ENCODE data around the gene OAS2. TPM values are rescaled to one million over a fixed set of nuclear protein-coding genes. Genes with fewer than 3 reads are reported as not detected.

The OAS2 gene
- total and polyA plus RNA-seq, 9 of the 15 experiments (the other 6 are each of a cell fraction or from before 2014, with no cell fraction given): 0.13 to 0.85 TPM; not detected in 7

GRCh38 chr12:113043240-113043639 is 64.9 kb downstream of the OAS2 start:
- ATAC-seq (no peak; the same call in 2 of the 3 replicates), FAIRE-seq (no peak), DNase-seq (ENCODE audit: extremely low read depth in 1 of 4, low spot score in 3 of 4) (no peak)
- Histone ChIP-seq H3K9me3 (replicated peaks; ENCODE audit: control insufficient read depth, insufficient read depth, low read depth, low read length) (no peaks in the 10 kb centered on the region), H4K20me1 (replicated peaks; ENCODE audit: control insufficient read depth, insufficient read depth, low read length) (0 out of 2 replicates have a peak, but pooled peaks cover 2% of the 10 kb centered on the region), H2AFZ (ENCODE audit: low read depth, low read length) (no peak overlapping the region), H3K27me3 (ENCODE audit: control insufficient read depth in 2 of 2, insufficient read depth in 2 of 2, low read length in 2 of 2) (peaks cover 6 to 23% of the 10 kb centered on the region in 2 experiments; a peak in 3 of 5 replicates), H3K36me3 (ENCODE audit: control insufficient read depth, insufficient read depth, low read length) (no peaks in the 10 kb centered on the region), H3K79me2 (ENCODE audit: control insufficient read depth, insufficient read depth, low read length) (no peaks in the 10 kb centered on the region), H3K27ac (ENCODE audit: extremely low read depth, low read depth, low read length) (no peak overlapping the region), H3K9ac (ENCODE audit: insufficient read depth in 1 of 2, low read depth in 2 of 2, low read length in 2 of 2) (no peak overlapping the region), H3K4me2 (ENCODE audit: insufficient read depth, low read length) (no peak overlapping the region), H3K4me3 (no peak overlapping the region), H3K9me1 (ENCODE audit: control insufficient read depth, insufficient read depth, low read length) (no peaks in the 10 kb centered on the region), H3K4me1 (replicated peaks in 1 of 2; ENCODE audit: control insufficient read depth in 2 of 2, insufficient read depth in 2 of 2, low read length in 2 of 2) (no peaks in the 10 kb centered on the region; a peak in 2 of 5 replicates)
- intact Hi-C loops (cut with micrococcal nuclease) (no loop called here), in situ Hi-C loops (cut with MboI) (no loop called here)
- TF ChIP-seq NFIC (IDR thresholded peaks at IDR 0.05) (peak; percentile 33; the same call in 1 of the 2 replicates), MTA3 (IDR thresholded peaks at IDR 0.05; ENCODE audit: borderline replicate concordance) (no peak)
- BruUV-seq (replicated peaks): no TSS peak
- ChIA-PET POLR2A (no interaction called here), CTCF (ENCODE audit: low intra/inter-chr PET ratio) (no interaction called here)
- 3% methylated on average over 8 of the region's 8 CpGs for WGBS (ENCODE audit: insufficient coverage, low coverage, missing lambda C conversion rate)

- POLR2A ChIA-PET: interaction anchor here (0.6 kb wide), 2 partner anchors 54 to 1015 kb away, joined by 3 read pairs; no protein-coding TSS in a partner anchor
- Histone ChIP-seq H3K9me3 (replicated peaks; ENCODE audit: control insufficient read depth, insufficient read depth, low read depth, low read length) (no peaks in the 10 kb centered on the region), H3K4me1 (replicated peaks in 1 of 2; ENCODE audit: control insufficient read depth in 2 of 2, insufficient read depth in 2 of 2, low read length in 2 of 2) (no peaks in the 10 kb centered on the region; a peak in 2 of 5 replicates), H3K4me3 (no peak overlapping the region), H4K20me1 (replicated peaks; ENCODE audit: control insufficient read depth, insufficient read depth, low read length) (0 out of 2 replicates have a peak, but pooled peaks cover 4% of the 10 kb centered on the region), H3K9me1 (ENCODE audit: control insufficient read depth, insufficient read depth, low read length) (no peaks in the 10 kb centered on the region), H3K36me3 (ENCODE audit: control insufficient read depth, insufficient read depth, low read length) (no peaks in the 10 kb centered on the region), H3K27me3 (ENCODE audit: control insufficient read depth in 2 of 2, insufficient read depth in 2 of 2, low read length in 2 of 2) (peaks cover 6 to 23% of the 10 kb centered on the region in 2 experiments; a peak in 3 of 5 replicates), H3K27ac (ENCODE audit: extremely low read depth, low read depth, low read length) (no peak overlapping the region), H3K9ac (ENCODE audit: insufficient read depth in 1 of 2, low read depth in 2 of 2, low read length in 2 of 2) (no peak overlapping the region), H3K79me2 (ENCODE audit: control insufficient read depth, insufficient read depth, low read length) (no peaks in the 10 kb centered on the region), H2AFZ (ENCODE audit: low read depth, low read length) (no peak overlapping the region), H3K4me2 (ENCODE audit: insufficient read depth, low read length) (no peak overlapping the region)
- CTCF ChIA-PET (ENCODE audit: low intra/inter-chr PET ratio): no interaction called here
- 0% methylated on average over 3 of the region's 3 CpGs for WGBS (ENCODE audit: insufficient coverage, low coverage, missing lambda C conversion rate)
- in situ Hi-C loops (cut with MboI) (no loop called here), intact Hi-C loops (cut with micrococcal nuclease) (no loop called here)
- no TSS peak for BruUV-seq (replicated peaks)
- FAIRE-seq (no peak), ATAC-seq (no peak), DNase-seq (ENCODE audit: extremely low read depth in 1 of 4, low spot score in 3 of 4) (no peak)
- TF ChIP-seq ZNF695 (CRISPR knock-in tag; IDR thresholded peaks at IDR 0.05) (no peak), ZNF785 (CRISPR knock-in tag; IDR thresholded peaks at IDR 0.05) (no peak), GABPB1 (CRISPR knock-in tag; IDR thresholded peaks at IDR 0.05) (no peak), PPARD (CRISPR knock-in tag; IDR thresholded peaks at IDR 0.05) (no peak), ZFX (CRISPR knock-in tag; IDR thresholded peaks at IDR 0.05) (no peak), RBM17 (IDR thresholded peaks at IDR 0.05; ENCODE audit: borderline replicate concordance, low read depth, low read length) (no peak), SIN3A (IDR thresholded peaks at IDR 0.05; ENCODE audit: borderline replicate concordance in 2 of 2, control insufficient read depth in 1 of 2, low read depth in 2 of 2, low read length in 2 of 2) (no peak), KLF6 (CRISPR knock-in tag; IDR thresholded peaks at IDR 0.05; ENCODE audit: borderline replicate concordance) (no peak)
These were observed 66.2 kb downstream of the OAS2 start for GRCh38 chr12:113044516-113044915.
